Osteocyte (in vitro differentiated cells): ENCODE results near the gene DLG2. TPM values are rescaled to one million over a fixed set of nuclear protein-coding genes. Genes with fewer than 3 reads are reported as not detected.

ENCODE experiments used
- DNase-seq: peaks from one replicate; pipeline ENCODE4 v3.0.0; 2021; ENCODE audit warnings: mixed read lengths; ENCODE audit not compliant: unreplicated experiment; ENCODE audit errors: extremely low spot score
- H3K27ac Mint-ChIP-seq: one replicate; pipeline ENCODE4 v1.8.0; 2021; ENCODE audit warnings: mild to moderate bottlenecking, mixed read lengths; ENCODE audit not compliant: unreplicated experiment
- H3K27me3 Mint-ChIP-seq: one replicate; pipeline ENCODE4 v1.8.0; 2021; ENCODE audit warnings: mixed read lengths; ENCODE audit not compliant: unreplicated experiment
- H3K36me3 Mint-ChIP-seq: one replicate; pipeline ENCODE4 v1.8.0; 2021; ENCODE audit warnings: mixed read lengths; ENCODE audit not compliant: unreplicated experiment
- H3K4me1 Mint-ChIP-seq: one replicate; pipeline ENCODE4 v1.8.0; 2021; ENCODE audit warnings: mixed read lengths; ENCODE audit not compliant: unreplicated experiment
- H3K4me3 Mint-ChIP-seq: one replicate; pipeline ENCODE4 v1.8.0; 2021; ENCODE audit warnings: mild to moderate bottlenecking, moderate library complexity, mixed read lengths; ENCODE audit not compliant: unreplicated experiment
- H3K9me3 Mint-ChIP-seq: one replicate; pipeline ENCODE4 v1.8.0; 2021; ENCODE audit warnings: mixed read lengths; ENCODE audit not compliant: unreplicated experiment
- CTCF ChIP-seq: fragments of 200-600 bp; sonication (generic); IDR thresholded peaks from 2 replicates; pipeline ENCODE4 v1.5.0; 2021; ENCODE audit warnings: antibody characterized with exemption, mild to moderate bottlenecking, moderate library complexity
- total RNA-seq: library from RNA; stranded (reverse); gene quantifications from 2 replicates; pipeline ENCODE4 v1.2.1, GENCODE V29; 2021

The DLG2 gene
- total RNA-seq, 1 donor from 2014 or later, result 2.1 TPM

GRCh38 chr11:83511646-83512045 is 2115.5 kb downstream of the DLG2 start:
- Mint-ChIP-seq H3K9me3 (no peaks in the 10 kb centered on the region), H3K27ac (no peak overlapping the region), H3K27me3 (no peaks in the 10 kb centered on the region), H3K4me1 (no peaks in the 10 kb centered on the region), H3K36me3 (no peaks in the 10 kb centered on the region), H3K4me3 (no peak overlapping the region)
- TF ChIP-seq CTCF, result no peak
- DNase-seq, result no peak

- Mint-ChIP-seq H3K4me3 (no peak overlapping the region), H3K36me3 (no peaks in the 10 kb centered on the region), H3K27ac (no peak overlapping the region), H3K27me3 (no peaks in the 10 kb centered on the region), H3K9me3 (no peaks in the 10 kb centered on the region), H3K4me1 (no peaks in the 10 kb centered on the region)
- DNase-seq, result no peak
- no peak for TF ChIP-seq CTCF
Observed at GRCh38 chr11:83510530-83511460, 2116.3 kb downstream of the DLG2 start.

- TF ChIP-seq CTCF, result no peak
- no peak for DNase-seq
- Mint-ChIP-seq H3K27me3 (no peaks in the 10 kb centered on the region), H3K36me3 (no peaks in the 10 kb centered on the region), H3K4me1 (no peaks in the 10 kb centered on the region), H3K4me3 (no peak overlapping the region), H3K9me3 (no peaks in the 10 kb centered on the region), H3K27ac (no peak overlapping the region)
Observed at GRCh38 chr11:83508804-83509203, 2118.3 kb downstream of the DLG2 start.

- no peak overlapping the region for H3K27ac Mint-ChIP-seq
- no peak for DNase-seq
- no peaks in the 10 kb centered on the region for H3K36me3 Mint-ChIP-seq
- no peaks in the 10 kb centered on the region for H3K4me1 Mint-ChIP-seq
- no peaks in the 10 kb centered on the region for H3K9me3 Mint-ChIP-seq
- no peak overlapping the region for H3K4me3 Mint-ChIP-seq
- H3K27me3 Mint-ChIP-seq, result peaks cover 3% of the 10 kb centered on the region
- no peak for TF ChIP-seq CTCF
Observed at GRCh38 chr11:83502041-83502440, 2125.1 kb downstream of the DLG2 start.

GRCh38 chr11:83493917-83494316 is 2133.2 kb downstream of the DLG2 start:
- TF ChIP-seq CTCF, result no peak
- Mint-ChIP-seq H3K4me3 (no peak overlapping the region), H3K4me1 (no peaks in the 10 kb centered on the region), H3K9me3 (no peaks in the 10 kb centered on the region), H3K27me3 (peaks cover 10% of the 10 kb centered on the region), H3K27ac (no peak overlapping the region), H3K36me3 (no peaks in the 10 kb centered on the region)
- DNase-seq, result no peak
